ENCODE results near the gene NEURL2.

The NEURL2 gene

GRCh38 chr20:45873409-45874103, 17.5 kb downstream of the NEURL2 start:
- no peak for DNase-seq (ENCODE audit: low read depth in 2 of 2)

GRCh38 chr20:45872626-45873025, 18.4 kb downstream of the NEURL2 start:
- no peak for DNase-seq (ENCODE audit: low read depth in 2 of 2)

- DNase-seq (ENCODE audit: low read depth in 2 of 2), result no peak
Observed at GRCh38 chr20:45867819-45868176, 23.2 kb downstream of the NEURL2 start.

- DNase-seq (ENCODE audit: low read depth in 2 of 2), result no peak
Observed at GRCh38 chr20:45867136-45867818, 23.7 kb downstream of the NEURL2 start.

GRCh38 chr20:45866454-45866853, 24.6 kb downstream of the NEURL2 start:
- DNase-seq (ENCODE audit: low read depth in 2 of 2), result no peak

GRCh38 chr20:45863543-45864470, 27.2 kb downstream of the NEURL2 start:
- DNase-seq (ENCODE audit: low read depth in 2 of 2), result no peak

- DNase-seq (ENCODE audit: low read depth in 2 of 2), result no peak
Observed at GRCh38 chr20:45861221-45862075, 29.6 kb downstream of the NEURL2 start.

GRCh38 chr20:45860560-45861220, 30.3 kb downstream of the NEURL2 start:
- DNase-seq (ENCODE audit: low read depth in 2 of 2), result no peak

- DNase-seq (ENCODE audit: low read depth in 2 of 2), result no peak
Observed at GRCh38 chr20:45859916-45860315, 31.1 kb downstream of the NEURL2 start.

GRCh38 chr20:45857882-45858216, 33.2 kb downstream of the NEURL2 start:
- DNase-seq (ENCODE audit: low read depth in 2 of 2), result no peak

GRCh38 chr20:45857114-45857881, 33.7 kb downstream of the NEURL2 start, which contains the start of the genes ACOT8 and ZSWIM3:
Gene ACOT8 (minus strand): TSS chr20:45857392. CDS start chr20:45857315, 77 bp downstream.
Gene ZSWIM3 (plus strand): TSS chr20:45857614. CDS start chr20:45857826, 212 bp downstream.
- DNase-seq (ENCODE audit: low read depth in 2 of 2), result peak; percentile 74 to 92

- no peak for DNase-seq (ENCODE audit: low read depth in 2 of 2)
Observed at GRCh38 chr20:45853484-45853883, 37.5 kb downstream of the NEURL2 start.

GRCh38 chr20:45852326-45852725, 38.7 kb downstream of the NEURL2 start:
- no peak for DNase-seq (ENCODE audit: low read depth in 2 of 2)

- no peak for DNase-seq (ENCODE audit: low read depth in 2 of 2)
Observed at GRCh38 chr20:45851501-45851900, 39.5 kb downstream of the NEURL2 start.

- no peak for DNase-seq (ENCODE audit: low read depth in 2 of 2)
Observed at GRCh38 chr20:45850926-45851325, 40.1 kb downstream of the NEURL2 start.

GRCh38 chr20:45850238-45850637, 40.8 kb downstream of the NEURL2 start:
- DNase-seq (ENCODE audit: low read depth in 2 of 2), result no peak

- no peak for DNase-seq (ENCODE audit: low read depth in 2 of 2)
Observed at GRCh38 chr20:45848969-45849582, 41.9 kb downstream of the NEURL2 start.

- DNase-seq (ENCODE audit: low read depth in 2 of 2), result no peak
Observed at GRCh38 chr20:45848421-45848820, 42.6 kb downstream of the NEURL2 start.

- DNase-seq (ENCODE audit: low read depth in 2 of 2), result no peak
Observed at GRCh38 chr20:45845452-45845851, 45.6 kb downstream of the NEURL2 start.

GRCh38 chr20:45843506-45843905, 47.5 kb downstream of the NEURL2 start:
- no peak for DNase-seq (ENCODE audit: low read depth in 2 of 2)
